GM18498 (cell line): ENCODE measurements around the gene ALDH1L1.

Experiments
- ATAC-seq: cut with Tn5 transposase; IDR thresholded peaks from one replicate; pipeline ENCODE4 v1.9.1; 2021; ENCODE audit warnings: mild to moderate bottlenecking, moderate library complexity; ENCODE audit not compliant: unreplicated experiment

ALDH1L1 gene

DNA sequence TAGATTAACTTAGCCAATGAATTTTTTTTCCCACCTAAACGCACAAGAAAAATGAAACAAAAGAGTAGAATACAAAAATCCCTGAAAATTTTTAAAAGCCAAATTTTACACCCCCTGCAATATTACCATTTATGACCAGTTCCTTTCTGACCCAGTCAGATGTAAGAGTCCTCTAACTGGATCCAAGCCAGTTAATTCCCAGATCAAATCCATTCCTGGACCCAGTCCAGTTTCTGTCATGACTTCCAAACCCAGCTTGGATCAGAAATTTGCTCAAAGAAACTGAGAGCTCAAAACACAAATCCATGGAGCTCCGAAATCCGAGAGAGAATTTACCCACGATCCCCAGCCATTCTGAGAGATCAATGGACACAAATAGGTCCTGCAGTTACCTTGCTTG lies 17.0 kb upstream of the ALDH1L1 start:
- ATAC-seq, result no peak

DNA sequence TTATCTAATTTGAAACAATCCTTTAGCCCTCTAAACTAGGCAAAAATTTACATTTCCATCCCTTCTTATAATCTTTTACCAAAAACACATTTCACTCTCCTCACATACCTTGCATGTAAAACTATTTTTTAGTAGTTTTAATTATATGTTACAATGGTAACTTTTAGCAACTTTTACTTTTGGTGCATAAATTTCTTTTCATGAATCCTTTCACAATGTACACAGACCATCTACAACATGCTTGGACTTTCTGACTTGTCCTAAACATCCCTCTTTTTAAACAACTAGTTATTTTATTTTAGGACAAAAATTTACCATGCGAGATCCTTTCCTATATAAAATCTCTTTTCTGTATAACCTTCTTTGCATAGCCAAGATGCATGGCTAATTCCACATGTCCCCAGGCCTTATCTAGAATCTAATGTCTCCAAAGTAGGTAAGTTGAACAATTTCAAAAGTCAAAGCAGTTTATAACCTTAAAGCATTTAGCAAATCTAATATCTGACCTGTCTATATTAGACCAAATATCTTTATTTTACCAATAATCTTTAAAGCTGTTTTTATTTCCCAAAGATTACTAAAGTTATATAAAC lies 14.4 kb upstream of the ALDH1L1 start:
- no peak for ATAC-seq

DNA sequence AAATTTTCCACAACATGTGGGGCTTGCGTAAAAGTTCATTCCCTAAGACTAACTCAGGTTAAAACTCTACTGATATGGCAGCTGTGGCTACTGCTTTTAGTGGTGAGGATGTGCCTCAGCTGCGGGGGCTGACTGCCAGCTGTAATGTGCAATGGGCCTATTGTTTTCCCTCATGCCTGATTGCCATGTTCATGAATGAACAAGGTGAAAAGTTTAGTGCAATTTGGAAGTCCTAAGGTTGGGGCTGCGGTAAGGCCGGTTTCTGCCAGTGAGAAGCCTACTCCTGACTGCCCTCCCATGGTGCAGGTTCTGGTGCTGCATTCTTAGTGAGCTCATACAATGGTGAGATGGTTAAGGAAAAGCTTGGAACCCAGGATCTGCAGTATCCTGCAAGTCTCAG lies 10.9 kb upstream of the ALDH1L1 start:
- ATAC-seq, result no peak

DNA sequence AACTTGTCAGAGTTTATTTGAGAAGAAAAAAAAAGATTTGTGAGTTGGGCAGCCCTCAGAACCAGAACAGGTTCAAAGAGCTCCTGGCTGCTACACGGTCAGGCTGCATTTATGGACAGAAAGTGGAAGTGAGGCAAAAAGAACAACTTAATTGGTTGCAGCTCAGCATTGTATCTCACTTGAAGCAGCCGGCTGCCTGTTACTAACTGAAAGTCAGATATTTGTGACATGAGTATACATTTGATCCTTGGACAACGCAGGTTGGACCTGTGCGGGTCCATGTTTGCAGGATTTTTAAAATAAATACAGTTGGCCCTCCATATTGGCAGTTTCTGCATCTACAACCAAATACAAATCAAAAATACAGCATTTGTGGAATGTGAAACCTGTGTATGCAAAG lies 7.5 kb upstream of the ALDH1L1 start:
- no peak for ATAC-seq

DNA sequence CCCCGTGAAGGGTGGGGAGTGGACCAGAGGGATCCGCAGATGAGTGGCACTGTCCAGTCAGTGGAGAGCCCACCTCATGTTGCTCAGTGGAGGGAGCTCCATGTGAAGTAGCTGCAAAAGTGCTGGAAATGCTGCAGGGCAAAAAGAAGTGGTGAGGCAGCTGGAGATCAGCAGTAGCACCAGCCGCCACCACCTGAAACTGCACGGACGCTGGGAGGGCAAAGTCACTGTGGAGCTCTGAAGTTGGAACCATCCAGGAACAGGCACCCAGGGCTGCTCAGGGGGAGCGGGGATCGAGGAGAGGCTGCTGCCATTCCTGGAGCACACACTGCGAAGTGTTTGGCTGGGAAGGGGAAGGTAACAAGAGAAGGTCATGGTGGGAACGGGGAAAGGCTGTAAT lies 6.4 kb upstream of the ALDH1L1 start:
- no peak for ATAC-seq

DNA sequence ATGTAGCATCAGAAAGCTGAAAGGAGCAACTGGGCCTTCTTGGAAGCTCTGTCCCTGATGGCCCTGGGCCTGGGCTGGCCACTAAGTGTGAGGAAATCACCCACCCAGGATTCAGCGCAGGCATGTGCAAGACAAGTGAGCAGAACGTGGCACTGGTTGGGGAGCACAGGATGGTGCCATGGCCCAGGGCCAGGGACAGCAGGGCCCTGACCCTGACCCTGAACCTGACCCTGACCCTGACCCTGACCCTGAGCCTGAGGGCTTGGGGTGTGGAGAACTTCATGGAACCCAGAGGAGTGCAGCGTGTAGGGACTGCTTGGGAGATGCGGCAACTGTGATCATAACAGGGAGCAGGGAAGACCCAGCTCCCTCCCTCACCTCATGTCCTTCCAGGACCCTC lies 5.9 kb upstream of the ALDH1L1 start:
- ATAC-seq, result no peak

DNA sequence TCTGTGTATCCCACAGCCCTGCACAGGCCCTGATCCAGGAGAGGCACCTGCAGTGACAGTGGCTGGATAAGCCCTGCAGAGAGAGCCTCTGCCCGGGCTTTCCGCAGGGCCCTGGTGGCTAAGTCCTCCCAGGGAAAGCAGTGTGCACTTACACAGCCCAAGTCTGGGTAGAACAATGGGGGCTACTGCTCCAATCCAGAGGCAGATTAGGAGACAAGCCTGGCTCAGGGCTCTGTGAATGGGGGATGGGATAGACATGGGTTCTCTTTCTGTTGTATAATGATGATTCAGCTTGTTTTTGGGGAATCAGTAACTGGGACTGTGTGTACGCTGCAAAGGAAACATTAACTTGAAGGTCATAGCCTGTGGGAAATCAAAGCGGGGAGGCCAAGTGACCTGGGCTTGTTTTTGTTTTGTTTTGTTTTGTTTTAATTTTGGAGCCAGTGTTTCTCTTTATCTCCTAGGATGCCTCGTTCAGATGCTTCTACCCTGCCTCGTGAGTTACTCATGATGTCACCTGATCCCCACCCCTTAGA lies 4.1 kb upstream of the ALDH1L1 start:
- no peak for ATAC-seq

DNA sequence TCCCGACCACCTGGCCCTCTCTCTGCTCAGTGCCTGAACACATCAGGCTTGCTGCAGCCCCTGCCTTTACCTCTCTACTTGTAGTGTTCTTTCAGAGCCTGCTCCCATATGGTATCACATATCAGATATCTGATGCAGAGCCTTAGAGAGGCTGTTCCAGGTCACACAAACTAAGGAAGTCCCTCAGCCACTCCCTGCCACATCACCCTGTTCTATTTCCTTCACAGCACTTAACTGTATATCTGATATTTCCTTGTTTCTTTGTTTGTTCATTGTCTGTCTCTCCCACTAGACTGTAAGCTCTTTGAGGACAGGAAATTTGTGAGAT lies 976 bp upstream of the ALDH1L1 start:
- ATAC-seq, result no peak

DNA sequence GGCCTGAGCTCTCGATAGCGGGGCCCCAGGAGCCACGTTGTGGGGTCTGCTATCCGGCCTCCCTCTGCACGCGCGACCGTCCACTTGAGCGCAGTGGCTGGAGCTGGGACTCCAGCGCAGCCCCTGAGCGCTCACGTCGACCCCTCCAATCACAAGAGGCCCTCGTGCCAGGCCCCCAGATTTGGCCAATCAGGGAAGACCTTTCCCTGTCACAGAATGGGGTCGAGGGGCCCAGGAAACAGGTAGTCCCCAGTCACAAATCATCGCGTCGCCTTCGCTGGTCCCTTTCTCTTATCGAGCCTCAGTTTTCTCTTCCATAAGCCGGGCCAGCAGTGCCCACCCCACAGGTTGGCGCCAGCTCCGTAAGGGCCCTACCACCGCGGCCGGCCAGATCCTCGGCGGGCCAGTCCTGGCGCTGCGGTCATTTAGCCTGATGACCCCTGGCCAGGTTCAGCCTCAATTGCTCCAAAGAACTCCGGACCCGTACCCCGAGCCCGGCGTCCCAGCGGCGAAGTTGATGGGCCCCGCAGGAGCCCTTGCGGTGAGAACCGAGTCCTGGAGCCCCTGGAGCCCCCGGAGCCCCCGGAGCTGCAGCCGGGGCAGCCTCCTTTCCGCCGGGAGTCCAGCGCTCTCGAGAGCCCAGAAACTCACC lies 435 bp downstream of the ALDH1L1 start:
- no peak for ATAC-seq

DNA sequence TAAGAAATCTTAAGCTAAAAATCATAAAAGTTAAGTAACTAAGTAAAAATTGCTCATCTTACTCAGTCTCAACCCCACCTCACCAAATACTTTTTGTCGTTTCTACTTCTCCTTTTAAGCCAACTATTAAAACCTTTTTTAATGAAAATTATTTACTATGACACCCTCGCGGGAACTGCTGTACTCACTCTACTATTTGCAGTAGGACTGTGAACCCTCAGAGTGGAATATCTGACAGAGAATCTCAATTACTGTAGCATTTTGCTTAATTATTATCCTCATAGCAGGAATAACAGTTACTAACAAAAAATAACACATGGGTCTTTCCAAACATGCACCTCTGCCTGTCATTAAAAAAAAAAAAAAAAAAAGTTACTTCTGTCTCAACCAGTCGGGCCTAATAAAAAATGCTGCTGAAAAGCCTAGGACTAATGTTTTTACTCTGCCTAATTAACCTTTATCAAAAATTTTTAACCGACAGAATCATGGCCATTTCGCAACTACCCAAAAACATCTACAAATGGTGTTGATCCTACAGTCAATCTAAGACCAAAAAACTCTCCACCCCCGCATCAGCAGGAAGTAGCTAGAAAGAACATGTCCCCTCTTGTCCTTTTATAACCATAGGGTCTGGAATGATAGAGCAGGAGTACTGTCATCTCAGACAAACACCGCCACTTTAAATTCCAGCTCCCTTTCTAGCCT lies 10.2 kb downstream of the ALDH1L1 start:
- ATAC-seq, result no peak

DNA sequence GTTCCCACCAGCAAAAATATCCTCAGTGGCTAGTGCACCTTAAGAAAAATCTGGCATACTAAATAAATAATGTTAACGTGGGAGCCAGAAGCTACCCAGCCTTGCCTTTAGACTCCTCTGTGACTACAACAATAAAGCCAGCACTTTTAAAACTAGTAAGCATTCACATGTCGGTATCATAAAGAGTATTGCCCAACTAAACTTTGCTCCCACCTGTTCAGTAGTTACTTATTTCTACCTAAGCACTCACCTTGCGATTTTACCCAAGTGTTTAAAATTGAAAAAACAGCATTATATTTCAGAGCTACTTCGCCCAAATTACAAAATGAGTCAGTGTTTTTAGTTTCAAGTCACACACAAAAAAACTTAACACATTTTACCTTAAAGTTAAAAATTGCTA lies 12.8 kb downstream of the ALDH1L1 start:
- no peak for ATAC-seq

DNA sequence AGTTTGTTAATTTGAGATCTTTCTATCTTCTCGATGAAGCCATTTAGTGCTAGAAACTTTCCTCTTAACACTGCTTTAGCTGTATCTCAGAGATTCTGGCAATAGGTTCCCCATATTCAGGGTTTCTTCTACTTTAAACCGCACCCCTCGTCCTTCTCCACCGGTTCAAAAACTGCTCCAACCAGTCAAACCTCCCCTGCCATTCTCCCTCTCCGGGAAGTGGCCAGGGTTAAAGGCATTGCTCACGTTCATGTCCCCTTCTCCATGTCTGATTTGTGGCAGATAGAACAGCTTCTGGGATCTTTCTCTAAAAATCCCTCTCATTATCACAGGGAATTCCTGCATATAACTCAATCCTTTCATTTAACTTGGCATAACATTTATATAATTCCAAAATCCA lies 14.4 kb downstream of the ALDH1L1 start:
- ATAC-seq, result no peak

DNA sequence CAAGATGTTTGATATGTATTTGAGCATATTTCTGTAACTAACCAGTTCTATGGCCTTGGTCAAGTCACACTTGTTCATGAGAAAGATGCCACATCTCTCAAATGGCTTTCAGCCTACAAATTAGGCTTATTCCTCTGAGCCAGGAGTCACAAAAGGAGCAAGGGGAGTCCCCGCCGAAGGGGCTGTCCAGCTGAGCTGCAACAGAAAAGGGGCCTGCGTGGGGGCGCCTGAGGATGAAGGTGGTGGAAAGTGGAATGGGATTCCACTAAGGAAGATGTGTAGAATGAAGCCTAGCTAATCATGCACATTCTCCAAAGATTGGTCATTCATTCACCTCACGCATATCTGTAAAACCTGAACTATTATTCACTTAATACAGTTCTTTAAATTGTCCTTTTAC lies 19.1 kb downstream of the ALDH1L1 start:
- ATAC-seq, result no peak

DNA sequence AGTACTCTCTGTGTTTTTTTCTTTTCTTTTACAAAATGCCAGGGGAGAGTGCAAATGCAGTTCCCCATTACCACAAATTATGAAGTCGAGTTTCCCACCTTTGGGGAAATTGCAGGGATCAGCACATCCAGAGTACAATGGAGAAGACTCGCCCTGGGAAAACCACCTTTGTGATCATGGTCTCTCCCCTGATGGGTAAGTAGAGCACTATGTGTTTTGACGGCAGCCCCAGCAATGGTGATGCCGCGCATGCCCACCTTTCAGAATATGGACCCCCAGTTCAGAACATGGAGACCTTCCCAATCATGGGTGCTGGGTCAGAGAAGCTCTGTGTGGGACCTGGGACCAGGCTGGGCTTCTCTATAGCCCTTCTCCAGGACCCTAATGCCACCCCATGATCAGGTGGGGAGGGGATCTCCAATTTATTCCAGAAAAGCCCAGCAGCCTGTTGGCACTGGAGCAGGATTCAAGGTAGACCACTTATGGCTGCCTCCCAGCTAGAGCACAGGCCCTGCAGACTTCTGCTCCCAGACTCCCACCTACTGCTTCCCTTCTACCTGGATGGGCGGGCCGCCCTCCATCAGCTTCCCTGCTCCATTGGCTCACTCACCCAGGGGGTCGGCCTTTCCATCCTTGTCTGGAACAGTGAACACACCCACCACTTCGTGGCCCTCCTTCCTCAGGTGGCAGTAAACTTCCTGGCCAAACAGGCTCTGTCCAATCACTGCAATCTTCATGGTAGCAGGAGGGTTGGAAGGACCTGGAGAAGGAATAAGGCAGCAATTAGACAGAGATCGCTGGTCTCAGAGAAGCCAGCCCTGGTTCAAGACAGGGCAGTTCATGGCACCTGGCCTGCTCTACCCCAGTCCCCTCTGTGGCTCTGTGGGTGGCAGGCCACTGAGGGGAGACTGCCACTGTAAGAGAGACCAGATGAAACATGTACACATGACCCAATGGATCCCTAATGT lies 19.9 kb downstream of the ALDH1L1 start:
- ATAC-seq, result no peak

DNA sequence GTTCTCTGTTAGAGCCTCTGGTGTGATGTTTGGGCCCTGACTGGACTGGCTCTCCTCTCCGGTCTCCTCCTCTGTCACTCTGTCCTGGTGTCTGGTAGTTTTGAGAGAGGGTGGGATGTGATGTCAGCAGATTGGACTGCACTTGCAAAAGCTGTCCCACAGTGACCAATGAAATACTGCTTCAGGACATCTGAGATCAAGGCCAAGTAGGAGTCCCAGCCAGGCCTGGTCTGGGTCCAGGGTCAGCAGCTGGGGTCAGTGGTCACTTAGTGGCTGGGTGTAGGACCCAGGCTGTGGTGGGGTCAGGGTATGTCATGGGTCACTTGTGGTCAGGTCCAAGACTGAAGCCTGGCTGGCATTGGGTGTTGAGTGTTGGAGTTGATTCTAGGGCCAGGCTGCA lies 20.9 kb downstream of the ALDH1L1 start:
- no peak for ATAC-seq

DNA sequence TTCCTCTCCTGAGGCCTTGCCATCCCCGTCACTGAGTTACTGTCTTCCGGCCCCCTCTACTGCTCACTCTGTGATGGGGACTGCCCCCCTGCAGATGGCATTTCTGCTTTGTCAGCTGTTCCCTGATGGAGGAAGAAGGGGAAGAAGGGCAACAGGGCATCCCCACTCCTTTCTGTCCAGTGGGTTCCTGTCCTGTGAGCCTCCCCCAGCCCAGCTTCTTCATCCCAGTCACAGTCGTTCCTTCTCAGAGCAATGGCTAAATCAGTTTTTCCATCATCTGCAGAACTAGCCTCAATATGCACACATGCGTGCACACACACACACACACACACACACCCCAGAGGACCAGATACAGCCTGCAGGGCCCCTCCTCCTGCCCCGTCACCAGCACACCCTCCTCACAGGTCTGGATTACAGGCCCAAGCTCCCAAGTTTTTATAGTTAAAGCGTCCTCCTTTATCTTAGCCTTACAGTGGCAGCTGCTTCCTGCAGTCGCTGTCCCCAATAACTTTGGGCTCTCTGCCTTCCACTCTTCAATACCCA lies 21.4 kb downstream of the ALDH1L1 start:
- ATAC-seq, result no peak

DNA sequence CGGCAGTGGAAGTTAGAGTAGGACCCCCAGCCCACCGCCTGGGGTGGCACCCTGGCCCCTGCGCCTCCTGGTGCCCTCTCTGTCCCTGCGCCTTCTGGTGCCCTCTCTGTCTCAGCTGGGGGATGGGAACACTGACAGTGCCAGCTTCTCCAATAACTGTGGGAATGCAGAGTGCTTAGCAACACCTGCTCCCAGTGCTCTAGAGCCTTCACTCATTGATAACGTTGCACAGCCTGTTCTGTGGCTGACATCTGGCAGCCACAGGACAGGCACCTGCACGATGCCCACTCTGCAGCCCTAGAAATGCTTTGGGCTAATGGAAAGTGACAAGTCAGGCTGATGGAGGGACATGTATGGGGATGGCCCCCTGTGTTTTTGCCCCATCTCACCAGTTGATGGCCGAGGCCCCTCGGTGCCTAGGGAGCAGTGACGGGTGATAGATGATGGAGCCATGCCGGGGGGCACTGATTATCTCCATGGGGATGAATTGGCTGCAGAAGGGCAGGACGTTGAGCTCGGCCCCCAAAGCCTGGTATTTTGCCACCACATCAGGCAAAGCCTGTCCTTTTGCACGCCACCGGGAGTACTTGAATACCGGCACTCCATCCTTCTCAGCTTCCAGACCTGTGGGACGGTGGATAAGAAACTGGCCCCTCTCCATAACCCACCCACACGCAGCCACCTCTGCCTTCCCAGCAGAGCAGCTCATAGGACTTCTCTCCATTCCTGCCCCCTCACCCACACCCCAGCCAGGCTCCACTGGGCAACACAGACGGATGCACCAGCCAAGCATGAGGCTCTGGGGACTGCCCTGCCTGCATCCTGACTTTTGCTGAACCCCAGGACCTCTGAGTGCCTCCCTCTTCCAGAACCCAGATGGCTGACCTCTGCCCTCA lies 22.1 kb downstream of the ALDH1L1 start:
- no peak for ATAC-seq

DNA sequence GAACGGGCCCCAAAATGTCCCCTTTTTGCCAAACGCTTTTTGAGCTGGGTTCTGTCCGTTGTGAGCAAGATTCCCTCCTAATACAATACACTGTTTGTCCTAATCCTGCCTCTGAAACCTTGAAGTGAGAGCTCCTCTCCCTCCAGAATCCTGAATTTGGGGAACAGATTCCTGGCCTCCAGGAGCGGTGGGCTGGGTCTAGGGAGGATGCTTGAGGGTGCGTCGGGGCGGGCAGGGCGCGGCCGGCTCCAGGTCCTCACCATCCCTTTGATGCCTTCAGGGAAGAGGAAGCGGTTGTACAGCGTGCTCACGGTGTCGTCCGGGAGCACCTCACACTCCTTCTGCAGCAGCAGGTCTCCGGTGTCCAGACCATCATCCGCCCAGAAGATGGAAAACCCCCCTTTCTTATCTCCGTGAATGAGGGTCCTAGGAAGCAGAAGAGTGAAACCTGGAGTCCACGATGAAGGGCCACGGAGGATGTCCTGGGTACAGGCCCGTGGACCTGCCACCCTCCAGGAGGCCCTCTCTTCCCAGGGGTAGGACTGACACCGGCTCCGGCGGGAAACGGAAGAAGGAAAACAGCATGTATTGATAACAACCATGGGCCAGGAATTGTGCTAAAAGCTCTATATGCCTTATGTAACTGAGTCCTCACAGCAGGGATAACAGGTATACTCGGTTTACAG lies 23.2 kb downstream of the ALDH1L1 start:
- no peak for ATAC-seq

DNA sequence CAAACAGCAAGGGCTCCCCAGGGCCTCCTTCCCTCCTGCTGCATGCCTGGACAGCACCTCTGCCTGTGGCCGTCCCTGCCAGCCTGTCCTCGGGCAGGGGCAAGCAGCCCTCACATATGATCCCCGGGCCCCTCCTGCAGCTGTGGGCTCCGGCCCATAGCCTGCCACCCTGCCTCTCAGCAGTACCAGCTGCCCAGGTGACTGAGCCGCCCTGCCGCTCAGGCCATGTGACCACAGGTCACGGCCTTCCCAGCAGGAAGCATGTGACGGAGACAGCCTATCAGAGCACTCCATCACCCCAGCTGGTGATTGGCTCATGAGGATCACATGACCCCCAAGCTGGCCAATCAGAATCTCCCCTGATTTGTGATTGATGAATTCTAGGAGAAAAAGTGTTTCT lies 23.9 kb downstream of the ALDH1L1 start:
- ATAC-seq, result no peak
